MCF 10A (cell line): ENCODE results near the gene ASTL. TPM values are rescaled to one million over a fixed set of nuclear protein-coding genes. Genes with fewer than 3 reads are reported as not detected.

Experiments
- BruUV-seq: library from RNA; stranded (reverse); fragments of 400-500 nt; replicated peaks from 2 replicates; lab custom pipeline; 2021; lab: Mats Ljungman, UMichigan
- CTCF ChIA-PET: fragments of 300-600 bp; sonication (Branson Sonifier 250); formaldehyde crosslinking; extraction: SDS; loops from one replicate; lab custom pipeline; 2021; ENCODE audit warnings: antibody characterized with exemption, inconsistent platforms; lab: Yijun Ruan, JAX
- POLR2A ChIA-PET: fragments of 300-600, 350-650 bp; sonication (Branson Sonifier 250); formaldehyde crosslinking; extraction: SDS; loops from one replicate; lab custom pipeline; 2020; ENCODE audit warnings: antibody characterized with exemption, inconsistent platforms; lab: Yijun Ruan, JAX
- DNase-seq: peaks from one replicate; pipeline ENCODE4 v3.0.0-alpha.2; 2018; ENCODE audit not compliant: unreplicated experiment
- H3K27ac Mint-ChIP-seq: one replicate; pipeline ENCODE4 v1.8.0; 2022; ENCODE audit warnings: mild to moderate bottlenecking, low read depth, mixed read lengths; ENCODE audit not compliant: unreplicated experiment
- H3K27me3 Mint-ChIP-seq: one replicate; pipeline ENCODE4 v1.8.0; 2022; ENCODE audit warnings: mixed read lengths; ENCODE audit not compliant: insufficient read depth, unreplicated experiment
- H3K36me3 Mint-ChIP-seq: one replicate; pipeline ENCODE4 v1.8.0; 2022; ENCODE audit warnings: mild to moderate bottlenecking, moderate library complexity, mixed read lengths; ENCODE audit not compliant: insufficient read depth, unreplicated experiment
- H3K4me1 Mint-ChIP-seq: one replicate; pipeline ENCODE4 v1.8.0; 2022; ENCODE audit warnings: mixed read lengths; ENCODE audit not compliant: insufficient read depth, unreplicated experiment
- H3K4me3 Mint-ChIP-seq: one replicate; pipeline ENCODE4 v1.8.0; 2022; ENCODE audit warnings: mild to moderate bottlenecking, moderate library complexity, mixed read lengths; ENCODE audit not compliant: unreplicated experiment
- H3K9me3 Mint-ChIP-seq: one replicate; pipeline ENCODE4 v1.8.0; 2022; ENCODE audit warnings: mixed read lengths; ENCODE audit not compliant: unreplicated experiment
- CTCF ChIP-seq: fragments of 200-600 bp; IDR thresholded peaks from one replicate; pipeline ENCODE4 v1.8.0; 2022; ENCODE audit warnings: antibody characterized with exemption, mild to moderate bottlenecking; ENCODE audit not compliant: unreplicated experiment
- intact Hi-C: fragments of 100-400 bp; cut with micrococcal nuclease; formaldehyde crosslinking; loops from 2 replicates; pipeline ENCODE4 v1.14.1; 2022
- total RNA-seq: library from RNA; stranded (reverse); gene quantifications from 2 replicates; pipeline ENCODE4 v1.2.3, GENCODE V29; 2022

Gene ASTL
- total RNA-seq, 1 experiment from 2014 or later, result not detected

GRCh38 chr2:96097441-96097840 is 40.9 kb downstream of the ASTL start:
- intact Hi-C loops, result no loop called here
- no peak for DNase-seq
- CTCF ChIA-PET, result interaction anchor here (1.0 kb wide), 1 partner anchor 23 kb away, joined by 3 read pairs; no protein-coding TSS in a partner anchor
- no peaks in the 10 kb centered on the region for H3K36me3 Mint-ChIP-seq
- BruUV-seq, result no TSS peak
- H3K27me3 Mint-ChIP-seq, result no peaks in the 10 kb centered on the region
- H3K27ac Mint-ChIP-seq, result no peak overlapping the region
- peaks cover under 1% of the 10 kb centered on the region for H3K4me1 Mint-ChIP-seq
- no peak overlapping the region for H3K4me3 Mint-ChIP-seq
- H3K9me3 Mint-ChIP-seq, result no peaks in the 10 kb centered on the region
- no peak for TF ChIP-seq CTCF
- POLR2A ChIA-PET, result no interaction called here

GRCh38 chr2:96095116-96095636 is 43.1 kb downstream of the ASTL start:
- intact Hi-C loops, result no loop called here

GRCh38 chr2:96093528-96093927 is 44.8 kb downstream of the ASTL start:
- intact Hi-C loops, result no loop called here
- Mint-ChIP-seq H3K27me3 (no peaks in the 10 kb centered on the region), H3K27ac (no peak overlapping the region), H3K36me3 (no peaks in the 10 kb centered on the region), H3K9me3 (no peaks in the 10 kb centered on the region), H3K4me3 (no peak overlapping the region), H3K4me1 (peaks cover 9% of the 10 kb centered on the region)
- BruUV-seq, result no TSS peak
- POLR2A ChIA-PET, result no interaction called here
- no peak for TF ChIP-seq CTCF
- CTCF ChIA-PET, result interaction anchor here (1.2 to 1.8 kb wide), 2 partner anchors 23 to 80 kb away, joined by 3 to 4 read pairs; partner anchors contain the start of gene ADRA2B
- DNase-seq, result no peak

More at GRCh38 chr2:96095116-96095636, 43.1 kb downstream of the ASTL start:
- peaks cover 9% of the 10 kb centered on the region for H3K4me1 Mint-ChIP-seq
- H3K9me3 Mint-ChIP-seq, result no peaks in the 10 kb centered on the region
- CTCF ChIA-PET, result no interaction called here
- POLR2A ChIA-PET, result no interaction called here
- BruUV-seq, result no TSS peak
- no peak overlapping the region for H3K27ac Mint-ChIP-seq
- no peaks in the 10 kb centered on the region for H3K36me3 Mint-ChIP-seq
- DNase-seq, result no peak
- no peaks in the 10 kb centered on the region for H3K27me3 Mint-ChIP-seq
- H3K4me3 Mint-ChIP-seq, result no peak overlapping the region
- TF ChIP-seq CTCF, result no peak

- ChIA-PET CTCF (interaction anchor here (0.7 to 1.8 kb wide), 3 partner anchors 24 to 164 kb away, joined by 3 to 4 read pairs (median 3); partner anchors contain the start of gene ADRA2B), POLR2A (no interaction called here)
- H3K9me3 Mint-ChIP-seq, result no peaks in the 10 kb centered on the region
- BruUV-seq, result no TSS peak
- H3K27ac Mint-ChIP-seq, result no peak overlapping the region
- H3K4me1 Mint-ChIP-seq, result peaks cover 9% of the 10 kb centered on the region
- DNase-seq, result no peak
- intact Hi-C loops, result no loop called here
- TF ChIP-seq CTCF, result no peak
- H3K27me3 Mint-ChIP-seq, result no peaks in the 10 kb centered on the region
- H3K36me3 Mint-ChIP-seq, result no peaks in the 10 kb centered on the region
- no peak overlapping the region for H3K4me3 Mint-ChIP-seq
These were observed 45.4 kb downstream of the ASTL start for GRCh38 chr2:96092951-96093350.
